Stimulated activated CD8-positive, alpha-beta memory T cell treated with anti-CD3 and anti-CD28 coated beads, Interleukin-12 subunit alpha, Interleukin-12 subunit beta, amount 100 ng/mL, for 24 hours (primary cell): Measurements from ENCODE around the gene SEMA3E.
"Not testable (repeated sequence)": the region's sequence is repeated elsewhere in the genome, so short reads cannot be mapped to it uniquely, and the experiment has no call there.

ENCODE experiments used
- DNase-seq: peaks from one replicate; pipeline ENCODE4 v3.0.0-alpha.2; 2020; ENCODE audit errors: extremely low read depth

Gene SEMA3E

DNA sequence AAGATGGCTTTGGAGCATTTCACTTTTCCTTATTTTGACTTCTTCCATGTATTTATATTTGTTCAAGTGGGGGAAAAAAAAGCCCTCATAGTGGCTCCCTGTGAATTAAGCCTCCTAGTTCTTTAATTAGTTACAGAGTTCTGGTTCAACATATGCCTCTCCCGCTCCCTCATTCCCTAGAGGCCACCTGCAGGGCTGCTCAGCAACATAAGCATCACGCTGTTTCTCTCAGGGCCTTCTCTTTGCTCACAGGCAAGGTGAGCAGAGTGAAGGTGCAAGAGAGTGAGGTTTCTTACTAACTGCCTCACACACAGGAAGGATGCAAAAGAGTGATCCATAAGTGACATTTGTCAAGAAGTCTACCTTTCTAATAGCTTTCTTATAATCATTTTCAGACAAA, 196.7 kb downstream of the SEMA3E start:
- DNase-seq: no peak

DNA sequence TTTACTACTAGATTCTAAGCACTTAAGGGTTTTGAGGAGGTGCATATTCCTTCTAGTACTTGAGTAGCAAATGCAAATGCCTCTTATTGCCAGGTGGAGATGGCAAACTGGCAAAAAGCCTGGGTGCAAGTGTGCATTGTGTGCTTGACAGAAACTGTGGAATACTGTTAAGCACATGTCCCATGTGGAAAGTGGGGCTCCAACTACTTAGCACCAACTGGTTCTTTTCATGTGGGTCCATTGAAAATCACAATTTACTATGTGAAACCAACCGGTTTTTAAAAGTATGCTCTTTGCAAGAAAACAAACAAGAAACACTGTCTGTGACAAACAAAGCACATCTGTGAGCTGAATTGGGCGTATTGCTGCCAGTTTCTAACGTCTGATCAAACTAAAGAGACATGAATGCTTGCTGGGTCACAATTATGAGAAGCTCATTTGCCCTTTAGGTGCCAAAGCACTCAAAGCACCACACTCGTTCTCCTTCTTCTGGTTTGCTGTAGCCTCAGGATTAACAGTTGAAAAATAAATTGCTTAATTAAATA, 197.4 kb downstream of the SEMA3E start:
- no peak for DNase-seq

DNA sequence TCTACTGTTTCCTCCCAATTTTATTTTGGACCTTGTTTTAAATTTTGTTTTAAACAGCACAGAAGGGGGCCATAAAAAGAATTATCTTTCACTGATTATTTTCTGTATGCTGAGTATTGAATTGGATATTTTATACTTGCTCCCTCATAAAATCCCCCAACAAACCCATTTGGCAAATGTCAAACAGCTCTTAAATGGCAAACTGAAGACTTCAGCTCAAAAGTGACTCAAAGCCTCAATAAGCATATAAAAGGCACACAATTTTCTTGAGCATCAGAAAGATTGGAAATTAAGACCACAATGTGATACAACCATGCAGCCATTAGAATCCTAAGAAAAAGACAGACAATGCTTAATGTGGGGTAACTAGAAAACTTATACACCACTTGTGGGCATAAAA, 199.2 kb downstream of the SEMA3E start:
- no peak for DNase-seq

DNA sequence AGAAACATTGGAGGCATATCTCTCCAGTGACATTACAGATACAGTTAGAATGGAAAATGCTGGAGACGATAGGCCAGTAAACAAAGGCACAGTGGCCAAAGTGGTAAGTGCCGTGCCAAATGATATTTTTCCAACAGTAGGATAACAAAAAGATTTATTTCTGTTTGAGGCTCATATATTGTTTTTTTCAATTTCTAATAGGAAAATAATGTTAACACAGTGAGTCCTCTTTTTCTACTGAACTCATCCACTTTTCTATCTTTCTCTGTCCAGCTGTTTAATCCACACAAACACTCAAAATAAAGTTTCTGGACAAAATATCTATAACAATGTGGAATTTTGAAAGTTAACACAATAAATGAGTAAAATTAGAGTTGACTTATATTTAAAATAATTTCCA, 201.3 kb downstream of the SEMA3E start:
- DNase-seq: no peak

DNA sequence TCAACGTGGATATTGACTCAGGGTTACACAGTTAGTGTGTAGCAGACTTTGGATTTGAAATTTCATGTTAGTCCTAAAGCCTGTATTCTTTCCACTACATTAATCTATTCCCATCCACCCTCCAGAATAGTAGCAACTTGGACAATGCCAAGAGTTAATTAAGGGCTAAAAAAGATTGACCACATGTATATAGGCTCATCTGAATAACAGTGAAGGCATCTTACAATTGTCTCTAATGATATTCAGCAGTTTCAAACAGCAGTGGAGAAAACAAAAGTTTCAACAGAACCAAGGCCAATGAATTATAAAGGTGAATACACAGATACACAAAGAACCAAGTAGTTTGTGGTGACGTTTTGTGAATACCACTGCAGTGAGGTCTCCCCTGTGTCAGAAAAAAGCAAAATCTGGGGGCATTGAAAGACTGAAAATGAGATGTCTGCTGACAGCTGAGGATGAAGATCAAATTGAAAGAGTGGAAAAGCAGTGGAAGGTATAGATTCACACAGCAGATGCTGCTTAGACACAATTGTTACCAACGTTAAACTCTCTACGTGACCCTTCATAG, 202.8 kb downstream of the SEMA3E start:
- DNase-seq: no peak

GRCh38 chr7:83442911-83443310, 206.0 kb downstream of the SEMA3E start:
- no peak for DNase-seq

- DNase-seq: no peak
Observed at GRCh38 chr7:83439026-83439425, 209.9 kb downstream of the SEMA3E start.

DNA sequence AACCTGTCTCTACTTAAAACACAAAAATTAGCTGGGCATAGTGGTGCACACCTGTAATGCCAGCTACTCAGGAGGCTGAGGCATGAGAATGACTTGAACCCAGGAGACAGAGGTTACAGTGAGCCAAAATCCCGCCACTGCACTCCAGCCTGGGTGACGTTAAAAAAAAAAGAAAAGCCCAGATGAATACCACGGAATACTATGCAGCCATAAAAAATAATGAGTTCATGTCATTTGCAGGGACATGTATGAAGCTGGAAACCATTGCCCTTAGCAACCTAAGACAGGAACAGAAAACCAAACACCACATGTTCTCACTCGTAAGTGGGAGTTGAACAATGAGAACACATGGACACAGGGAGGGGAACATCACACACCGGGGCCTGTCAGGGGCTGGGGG, 218.7 kb downstream of the SEMA3E start:
- DNase-seq: not testable (repeated sequence)

GRCh38 chr7:83429493-83429892, 219.4 kb downstream of the SEMA3E start:
- no peak for DNase-seq

DNA sequence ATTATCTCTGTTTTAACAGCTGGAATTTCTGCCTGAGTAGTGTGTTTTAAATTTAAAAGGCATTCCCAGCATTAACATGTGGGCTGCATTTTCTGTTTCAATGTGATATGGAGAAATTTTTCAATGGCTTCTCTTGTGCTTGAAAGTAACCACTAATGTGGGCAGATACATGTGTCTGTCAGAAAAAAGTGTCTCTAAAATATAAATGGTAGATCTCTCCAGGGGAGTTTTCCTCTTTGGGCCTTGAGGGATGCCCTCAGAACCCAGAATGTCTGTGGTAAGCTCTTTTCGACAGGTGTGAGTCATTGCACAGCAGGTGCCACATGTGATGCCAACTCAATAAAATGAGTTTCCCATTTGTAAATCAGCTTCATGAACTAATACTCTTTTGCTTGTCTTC, 221.1 kb downstream of the SEMA3E start:
- no peak for DNase-seq

DNA sequence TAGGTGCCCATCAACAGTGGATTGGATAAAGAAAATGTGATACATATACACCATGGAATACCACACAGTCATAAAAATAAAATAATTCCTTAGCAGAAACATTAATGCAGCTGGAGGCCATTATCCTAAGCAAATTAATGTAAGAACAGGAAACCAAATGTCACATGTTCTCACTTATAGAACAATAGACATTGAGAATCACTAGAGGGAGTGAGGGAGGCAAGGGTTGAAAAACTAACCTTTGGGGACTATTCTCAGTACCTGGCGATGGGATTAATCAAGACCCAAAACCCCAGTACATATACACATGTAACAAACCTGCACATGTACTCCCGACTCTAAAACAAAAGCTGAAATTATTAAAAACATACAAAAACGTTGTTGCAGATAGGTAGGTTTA, 222.6 kb downstream of the SEMA3E start:
- no peak for DNase-seq

DNA sequence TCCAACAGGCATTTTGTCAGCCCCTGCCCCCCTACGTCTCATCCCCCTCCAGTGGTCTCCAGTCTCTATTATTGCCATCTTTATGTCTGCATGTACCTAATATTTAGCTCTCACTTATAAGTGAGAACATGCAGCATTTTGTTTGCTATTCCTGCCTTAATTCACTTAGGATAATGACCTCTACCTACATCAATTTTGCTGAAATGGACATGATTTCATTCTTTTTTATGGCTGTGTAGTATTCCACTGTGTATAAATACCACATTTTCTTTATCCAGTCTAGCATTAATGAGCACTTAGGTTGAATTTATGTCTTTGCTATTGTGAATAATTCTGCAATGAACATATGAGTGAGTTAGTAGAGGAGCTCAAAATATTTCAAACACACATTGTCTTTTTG, 229.9 kb downstream of the SEMA3E start:
- no peak for DNase-seq

GRCh38 chr7:83415840-83416239, 233.1 kb downstream of the SEMA3E start:
- no peak for DNase-seq

DNA sequence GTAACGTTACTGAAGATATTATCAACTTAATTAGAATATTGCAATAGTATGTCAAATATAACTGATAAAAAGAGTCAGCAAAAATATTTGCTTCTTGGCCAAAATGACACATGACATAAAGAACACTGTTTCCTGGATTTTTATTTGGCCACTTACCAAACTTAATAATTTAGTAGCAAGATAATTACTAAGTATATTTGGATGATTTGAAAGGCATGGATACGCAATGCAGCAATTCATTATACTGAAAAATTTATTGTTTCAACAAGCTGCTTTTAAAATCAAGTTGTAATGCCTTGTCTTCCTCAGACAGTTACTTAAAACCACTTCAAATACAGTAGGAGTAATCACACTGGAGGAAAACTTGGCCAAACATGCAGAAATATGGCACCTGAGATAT, 234.0 kb downstream of the SEMA3E start:
- no peak for DNase-seq

DNA sequence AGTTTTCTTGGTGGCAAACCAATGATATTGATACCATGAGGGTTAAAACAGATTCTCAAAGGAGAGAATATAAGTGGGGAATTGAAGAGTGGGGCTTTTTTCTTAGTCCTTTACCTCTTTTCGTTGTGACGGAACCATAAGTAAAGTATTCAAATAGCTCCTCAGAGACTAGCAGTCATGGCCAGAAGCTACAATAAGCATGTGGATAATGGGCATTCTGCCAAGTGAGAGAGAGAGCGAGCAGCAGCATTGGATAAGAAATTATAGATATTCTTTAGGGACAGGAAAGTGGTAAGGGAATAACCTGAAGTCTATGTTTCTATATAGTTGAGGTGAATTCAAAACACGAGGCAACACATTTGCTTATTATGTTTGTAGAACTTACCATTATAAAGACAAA, 235.1 kb downstream of the SEMA3E start:
- DNase-seq: no peak

DNA sequence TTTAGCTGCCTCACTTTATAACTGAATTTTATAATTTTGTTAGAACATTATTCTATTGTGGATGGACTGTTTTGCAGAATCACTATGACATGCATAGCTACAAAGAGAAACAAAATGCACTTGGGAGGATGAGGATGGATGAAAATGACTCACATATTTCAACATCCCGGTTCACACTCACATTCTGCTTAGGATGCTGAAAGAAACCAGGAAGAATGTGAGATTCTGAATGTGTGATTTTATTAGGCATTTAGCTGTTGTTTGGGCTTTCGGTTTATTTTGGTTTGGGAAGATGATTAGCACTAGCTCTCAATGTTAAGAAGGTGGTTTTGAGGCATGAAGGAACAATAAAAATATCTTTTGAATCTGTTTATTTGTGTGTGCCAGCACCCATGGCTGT, 235.5 kb downstream of the SEMA3E start:
- DNase-seq: no peak

GRCh38 chr7:83410989-83411591, 237.8 kb downstream of the SEMA3E start:
- no peak for DNase-seq

GRCh38 chr7:83394776-83395175, 254.2 kb downstream of the SEMA3E start:
- no peak for DNase-seq

GRCh38 chr7:83388436-83388835, 260.5 kb downstream of the SEMA3E start:
- DNase-seq: no peak

GRCh38 chr7:83366629-83367028, 282.3 kb downstream of the SEMA3E start:
- no peak for DNase-seq

- no peak for DNase-seq
Observed at GRCh38 chr7:83365746-83366145, 283.2 kb downstream of the SEMA3E start.

DNA sequence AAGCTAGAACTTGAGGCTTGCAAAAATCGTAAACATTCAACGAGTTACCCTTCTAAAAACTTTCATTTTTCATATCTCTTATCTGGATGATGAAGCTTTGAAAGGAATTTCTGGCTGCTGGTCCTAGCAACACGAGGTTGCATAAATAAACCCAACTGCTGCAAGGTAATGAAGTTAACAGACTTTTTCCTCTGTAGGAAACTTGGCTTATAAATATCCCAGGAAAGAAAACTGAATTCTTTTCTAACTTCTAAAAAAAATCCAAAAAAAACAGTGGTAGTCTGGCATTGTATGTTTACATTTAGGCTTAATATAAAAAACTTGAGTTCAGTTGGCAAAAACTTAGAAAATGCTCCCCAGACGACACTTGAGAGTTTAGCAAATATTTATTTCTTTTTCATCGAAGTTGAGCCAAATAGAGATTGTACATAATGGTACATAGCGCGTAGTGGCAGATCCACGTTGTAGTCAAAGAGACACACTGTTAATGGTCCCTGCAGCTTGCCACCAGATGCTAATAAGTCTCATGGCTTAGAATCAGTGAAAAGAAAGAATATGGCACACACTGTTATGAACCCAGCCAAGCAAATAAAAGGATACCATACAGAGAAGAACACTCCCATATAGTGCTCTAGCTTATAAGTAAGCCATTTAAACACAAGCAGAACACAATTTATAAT, 285.9 kb downstream of the SEMA3E start:
- no peak for DNase-seq

- no peak for DNase-seq
Observed at GRCh38 chr7:83359108-83359507, 289.8 kb downstream of the SEMA3E start.
